Body of pancreas (tissue), 4 donors: ENCODE data around the gene FTCD.

Experiments used
- POLR2A ChIP-seq, 3 donors: fragments of 450-650 bp; IDR thresholded peaks; one replicate each; pipeline ENCODE4 v1.6.1; 2016; ENCODE audit warnings: antibody characterized with exemption in 3 of 3, mild to moderate bottlenecking in 2 of 3
- TF ChIP-seq, protein P1 (sequence below), 7 experiments: fragments of 450-650 bp in 4 of 7; fragments of 200-600 bp in 3 of 7; sonication (generic) in 3 of 7; IDR thresholded peaks; one replicate each; pipeline ENCODE4 v1.5.1; 2016 to 2019; ENCODE audit warnings: antibody characterized with exemption in 7 of 7

DNA sequence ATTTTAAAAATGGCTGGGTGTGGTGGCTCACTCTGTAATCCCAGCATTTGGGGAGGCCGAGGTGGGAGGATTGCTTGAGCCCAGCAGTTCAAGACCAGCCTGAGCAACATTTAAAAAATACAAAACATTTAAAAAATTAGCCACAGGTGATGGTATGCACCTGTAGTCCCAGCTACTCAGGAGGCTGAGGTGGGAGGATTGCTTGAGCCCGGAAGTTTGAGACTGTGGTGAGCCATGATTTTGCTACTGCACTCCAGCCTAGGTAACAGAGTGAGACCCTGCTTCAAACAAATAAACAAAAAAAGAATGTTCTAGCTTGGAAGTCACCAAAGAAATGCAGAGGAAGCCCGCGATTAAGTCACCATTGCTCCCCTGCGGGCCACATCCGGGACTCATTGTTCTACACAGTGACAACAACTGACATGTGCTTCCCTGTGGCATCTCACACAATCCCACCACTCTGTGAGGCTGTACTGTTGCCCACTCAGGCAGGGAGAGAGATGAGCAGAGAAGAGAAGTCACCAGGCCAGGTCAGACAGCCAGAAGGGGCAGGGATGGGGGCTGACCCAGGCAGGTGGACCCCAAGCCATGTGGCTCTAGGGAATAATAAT is 47.3 kb upstream of the FTCD start:
- TF ChIP-seq, protein P1, sequence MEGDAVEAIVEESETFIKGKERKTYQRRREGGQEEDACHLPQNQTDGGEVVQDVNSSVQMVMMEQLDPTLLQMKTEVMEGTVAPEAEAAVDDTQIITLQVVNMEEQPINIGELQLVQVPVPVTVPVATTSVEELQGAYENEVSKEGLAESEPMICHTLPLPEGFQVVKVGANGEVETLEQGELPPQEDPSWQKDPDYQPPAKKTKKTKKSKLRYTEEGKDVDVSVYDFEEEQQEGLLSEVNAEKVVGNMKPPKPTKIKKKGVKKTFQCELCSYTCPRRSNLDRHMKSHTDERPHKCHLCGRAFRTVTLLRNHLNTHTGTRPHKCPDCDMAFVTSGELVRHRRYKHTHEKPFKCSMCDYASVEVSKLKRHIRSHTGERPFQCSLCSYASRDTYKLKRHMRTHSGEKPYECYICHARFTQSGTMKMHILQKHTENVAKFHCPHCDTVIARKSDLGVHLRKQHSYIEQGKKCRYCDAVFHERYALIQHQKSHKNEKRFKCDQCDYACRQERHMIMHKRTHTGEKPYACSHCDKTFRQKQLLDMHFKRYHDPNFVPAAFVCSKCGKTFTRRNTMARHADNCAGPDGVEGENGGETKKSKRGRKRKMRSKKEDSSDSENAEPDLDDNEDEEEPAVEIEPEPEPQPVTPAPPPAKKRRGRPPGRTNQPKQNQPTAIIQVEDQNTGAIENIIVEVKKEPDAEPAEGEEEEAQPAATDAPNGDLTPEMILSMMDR (IDR thresholded peaks at IDR 0.05), result no peak
- TF ChIP-seq POLR2A (IDR thresholded peaks at IDR 0.05), result no peak
